H1 (cell line): Measurements from ENCODE around the gene HDAC7.

ENCODE experiments used
- CTCF ChIP-seq, 3 experiments: IDR thresholded peaks; 1 replicate in 2 of 3; 2 replicates in 1 of 3; pipeline versions ENCODE4 v1.5.1 to v1.6.1; 2011; ENCODE audit warnings: low read length in 3 of 3, mild to moderate bottlenecking in 3 of 3, inconsistent platforms in 2 of 3, low read depth in 1 of 3, moderate library complexity in 1 of 3; ENCODE audit not compliant: insufficient read depth in 1 of 3; ENCODE audit errors: control extremely low read depth in 1 of 3
- EZH2 ChIP-seq: fragments of 200-600 bp; sonication (generic); IDR thresholded peaks from 2 replicates; pipeline ENCODE4 v1.7.1; 2012; ENCODE audit warnings: low read depth, mild to moderate bottlenecking, moderate library complexity, low read length, inconsistent platforms; ENCODE audit not compliant: severe bottlenecking
- MAFK ChIP-seq: IDR thresholded peaks from 2 replicates; pipeline ENCODE4 v1.6.1; 2012; ENCODE audit warnings: low read depth, mild to moderate bottlenecking, improper control_type of control experiment, low read length
- NRF1 ChIP-seq: IDR thresholded peaks from 2 replicates; pipeline ENCODE4 v1.6.1; 2011; ENCODE audit warnings: mild to moderate bottlenecking, low read depth, low read length, improper control_type of control experiment
- PHF8 ChIP-seq: fragments of 200-600 bp; sonication (generic); conservative IDR thresholded peaks from 2 replicates; pipeline ENCODE4 v1.7.1; 2012; ENCODE audit warnings: low read depth, mild to moderate bottlenecking, inconsistent platforms, low read length, moderate library complexity
- POLR2A ChIP-seq, 2 experiments: IDR thresholded peaks; 1 replicate in 1 of 2; 2 replicates in 1 of 2; pipeline ENCODE4 v1.6.1; 2011; ENCODE audit warnings: low read depth in 2 of 2, low read length in 2 of 2, mild to moderate bottlenecking in 2 of 2; ENCODE audit errors: control extremely low read depth in 1 of 2
- POLR2AphosphoS5 ChIP-seq: IDR thresholded peaks from 2 replicates; pipeline ENCODE4 v1.6.1; 2011; ENCODE audit warnings: low read depth, low read length
- RAD21 ChIP-seq, 2 experiments: IDR thresholded peaks in 1 of 2; conservative IDR thresholded peaks in 1 of 2; 2 replicates each; pipeline ENCODE4 v1.6.1; 2011; ENCODE audit warnings: low read depth in 2 of 2, low read length in 2 of 2, improper control_type of control experiment in 1 of 2, inconsistent platforms in 1 of 2, mild to moderate bottlenecking in 1 of 2, moderate library complexity in 1 of 2
- RNF2 ChIP-seq: fragments of 200-900, 300-1000 bp; sonication (generic); IDR thresholded peaks from 2 replicates; pipeline ENCODE4 v1.7.1; 2016; ENCODE audit warnings: borderline replicate concordance, low read depth, mild to moderate bottlenecking, antibody characterized with exemption, low read length; ENCODE audit not compliant: poor library complexity, severe bottlenecking; ENCODE audit errors: missing control alignments
- RXRA ChIP-seq: IDR thresholded peaks from 2 replicates; pipeline ENCODE4 v1.6.1; 2011; ENCODE audit warnings: low read depth, mild to moderate bottlenecking, low read length, moderate library complexity; ENCODE audit not compliant: insufficient read depth
- SIRT6 ChIP-seq: IDR thresholded peaks from one replicate; pipeline ENCODE4 v1.7.1; 2012; ENCODE audit warnings: low read length, inconsistent platforms
- SP2 ChIP-seq: IDR thresholded peaks from 2 replicates; pipeline ENCODE4 v1.6.1; 2012; ENCODE audit warnings: mild to moderate bottlenecking, low read length, inconsistent platforms
- SUZ12 ChIP-seq: fragments of 200-600 bp; sonication (generic); IDR thresholded peaks from 2 replicates; pipeline ENCODE4 v1.6.1; 2012; ENCODE audit warnings: mild to moderate bottlenecking, inconsistent platforms, low read length, moderate library complexity, mixed read lengths
- USF2 ChIP-seq: IDR thresholded peaks from 2 replicates; pipeline ENCODE4 v1.6.1; 2011; ENCODE audit warnings: low read length, improper control_type of control experiment

- TF ChIP-seq USF2 (no peak), POLR2AphosphoS5 (no peak), RXRA (no peak), SIRT6 (no peak), RNF2 (no peak), RAD21 (IDR thresholded peaks at IDR 0.05 in 1 of 2, conservative IDR thresholded peaks at IDR 0.05 in 1 of 2; ENCODE audit: low read depth in 2 of 2, low read length in 2 of 2) (no peak), MAFK (no peak), SUZ12 (no peak), CTCF (IDR thresholded peaks at IDR 0.05; ENCODE audit: control extremely low read depth in 1 of 3, insufficient read depth in 1 of 3, low read depth in 1 of 3, low read length in 3 of 3) (no peak), SP2 (no peak), POLR2A (IDR thresholded peaks at IDR 0.05; ENCODE audit: control extremely low read depth in 1 of 2, low read depth in 2 of 2, low read length in 2 of 2) (no peak), NRF1 (no peak), PHF8 (no peak), EZH2 (no peak)
These were observed 82.6 kb downstream of the HDAC7 start for GRCh38 chr12:47736877-47737676.
